ENCODE results near the gene EML4.
"Not testable (repeated sequence)": the region's sequence is repeated elsewhere in the genome, so short reads cannot be mapped to it uniquely, and the experiment has no call there.

GRCh38 chr2:42346856-42347255 is 177.7 kb downstream of the EML4 start:
- TF ChIP-seq CTCF (conservative IDR thresholded peaks at IDR 0.05; ENCODE audit: low read depth, low read length); EZH2 (IDR thresholded peaks at IDR 0.05; ENCODE audit: borderline replicate concordance, low read depth, low read length, poor library complexity, severe bottlenecking): not testable (repeated sequence)

Data from A673 (cell line).